Neural cell (in vitro differentiated cells): ENCODE data around the gene SLC29A1. TPM values are rescaled to one million over a fixed set of nuclear protein-coding genes. Genes with fewer than 3 reads are reported as not detected.
"Not testable (repeated sequence)": the region's sequence is repeated elsewhere in the genome, so short reads cannot be mapped to it uniquely, and the experiment has no call there.

Source experiments
- H2AFZ ChIP-seq: fragments of 200-600, 300-800 bp; sonication (generic), shearing (Covaris generic); 2 replicates; pipeline ENCODE4 v1.6.0; 2014; ENCODE audit warnings: low read depth, mild to moderate bottlenecking, antibody characterized with exemption, low read length, moderate library complexity
- H3F3A ChIP-seq: fragments of 200-600 bp; shearing (Covaris generic); 2 replicates; pipeline ENCODE4 v1.6.1; 2016; ENCODE audit warnings: mild to moderate bottlenecking, moderate library complexity, mixed read lengths, antibody characterized with exemption, low read length; ENCODE audit not compliant: insufficient read depth, poor library complexity, severe bottlenecking
- H3K27ac ChIP-seq: fragments of 200-600, 300-800 bp; sonication (generic), shearing (Covaris generic); 2 replicates; pipeline ENCODE4 v1.5.1; 2014; ENCODE audit warnings: mild to moderate bottlenecking, low read length, moderate library complexity
- H3K27me3 ChIP-seq: fragments of 300-800, 200-600 bp; sonication (generic), shearing (Covaris generic); 2 replicates; pipeline ENCODE4 v1.6.0; 2014; ENCODE audit warnings: mild to moderate bottlenecking, low read depth, low read length, moderate library complexity; ENCODE audit not compliant: insufficient read depth
- H3K36me3 ChIP-seq: fragments of 300-800, 200-600 bp; sonication (generic), shearing (Covaris generic); 2 replicates; pipeline ENCODE4 v1.5.1; 2014; ENCODE audit warnings: mild to moderate bottlenecking, antibody characterized with exemption, low read length, moderate library complexity; ENCODE audit not compliant: insufficient read depth
- H3K4me2 ChIP-seq: fragments of 300-800, 200-600 bp; sonication (generic), shearing (Covaris generic); 2 replicates; pipeline ENCODE4 v1.6.0; 2014; ENCODE audit warnings: mild to moderate bottlenecking, low read length
- H3K4me3 ChIP-seq: fragments of 300-800, 200-600 bp; sonication (generic), shearing (Covaris generic); 2 replicates; pipeline ENCODE4 v1.5.1; 2014; ENCODE audit warnings: mild to moderate bottlenecking, low read length, moderate library complexity
- H3K79me2 ChIP-seq: fragments of 200-600 bp; shearing (Covaris generic); replicated peaks from 2 replicates; pipeline ENCODE4 v1.6.0; 2014; ENCODE audit warnings: mild to moderate bottlenecking, low read length, moderate library complexity; ENCODE audit not compliant: insufficient read depth
- H3K9ac ChIP-seq: fragments of 300-800, 200-600 bp; sonication (generic), shearing (Covaris generic); 2 replicates; pipeline ENCODE4 v1.6.1; 2016; ENCODE audit warnings: mild to moderate bottlenecking, low read length, mixed read lengths
- H3K9me2 ChIP-seq: fragments of 200-600 bp; shearing (Covaris generic); 2 replicates; pipeline ENCODE4 v1.6.1; 2016; ENCODE audit warnings: mild to moderate bottlenecking, low read length, mixed read lengths; ENCODE audit not compliant: insufficient read depth
- H3K9me3 ChIP-seq: fragments of 200-600, 300-800 bp; sonication (generic), shearing (Covaris generic); 2 replicates; pipeline ENCODE4 v1.6.1; 2016; ENCODE audit warnings: mild to moderate bottlenecking, mixed run types, low read length, moderate library complexity, mixed read lengths
- H4K20me1 ChIP-seq: fragments of 200-600 bp; shearing (Covaris generic); 2 replicates; pipeline ENCODE4 v1.6.1; 2016; ENCODE audit warnings: mild to moderate bottlenecking, mixed run types; ENCODE audit not compliant: insufficient read depth
- EP300 ChIP-seq: fragments of 450-650 bp; conservative IDR thresholded peaks from 2 replicates; pipeline ENCODE4 v1.6.1; 2014; ENCODE audit warnings: antibody characterized with exemption, mild to moderate bottlenecking, moderate library complexity; ENCODE audit not compliant: poor library complexity, severe bottlenecking
- EZH2 ChIP-seq: fragments of 200-600, 300-800 bp; shearing (Covaris generic), sonication (generic); IDR thresholded peaks from 2 replicates; pipeline ENCODE4 v1.6.1; 2014; ENCODE audit warnings: antibody characterized with exemption, low read length, borderline replicate concordance, mild to moderate bottlenecking; ENCODE audit not compliant: insufficient read depth, poor library complexity, severe bottlenecking
- MXI1 ChIP-seq: fragments of 450-650 bp; conservative IDR thresholded peaks from 2 replicates; pipeline ENCODE4 v1.6.1; 2014; ENCODE audit warnings: antibody characterized with exemption, mild to moderate bottlenecking; ENCODE audit not compliant: poor library complexity, severe bottlenecking
- POLR2AphosphoS5 ChIP-seq: IDR thresholded peaks from 2 replicates; pipeline ENCODE4 v1.6.1; 2012
- RAD21 ChIP-seq: fragments of 450-650 bp; conservative IDR thresholded peaks from 2 replicates; pipeline ENCODE4 v1.6.1; 2014; ENCODE audit warnings: antibody characterized with exemption, mild to moderate bottlenecking, moderate library complexity
- SMC3 ChIP-seq: fragments of 450-650 bp; conservative IDR thresholded peaks from 2 replicates; pipeline ENCODE4 v1.6.1; 2014; ENCODE audit warnings: antibody characterized with exemption, mild to moderate bottlenecking, moderate library complexity; ENCODE audit not compliant: poor library complexity
- TAF1 ChIP-seq: IDR thresholded peaks from 2 replicates; pipeline ENCODE4 v1.6.1; 2012; ENCODE audit warnings: low read depth
- polyA plus RNA-seq: library from polyadenylated mRNA; depleted of rRNA; stranded (reverse); fragments of >200 nt; gene quantifications from 2 replicates; pipeline ENCODE4 v1.2.3, GENCODE V29; 2014
- TF ChIP-seq, protein P1 (sequence below): IDR thresholded peaks from 2 replicates; pipeline ENCODE4 v1.6.1; 2012; ENCODE audit warnings: borderline replicate concordance
- TF ChIP-seq, protein P2 (sequence below): fragments of 450-650 bp; IDR thresholded peaks from 2 replicates; pipeline ENCODE4 v1.5.1; 2014; ENCODE audit warnings: antibody characterized with exemption, mild to moderate bottlenecking, moderate library complexity; ENCODE audit not compliant: poor library complexity, severe bottlenecking

SLC29A1 gene
- polyA plus RNA-seq, 1 donor from 2014 or later = 18.9 TPM

DNA sequence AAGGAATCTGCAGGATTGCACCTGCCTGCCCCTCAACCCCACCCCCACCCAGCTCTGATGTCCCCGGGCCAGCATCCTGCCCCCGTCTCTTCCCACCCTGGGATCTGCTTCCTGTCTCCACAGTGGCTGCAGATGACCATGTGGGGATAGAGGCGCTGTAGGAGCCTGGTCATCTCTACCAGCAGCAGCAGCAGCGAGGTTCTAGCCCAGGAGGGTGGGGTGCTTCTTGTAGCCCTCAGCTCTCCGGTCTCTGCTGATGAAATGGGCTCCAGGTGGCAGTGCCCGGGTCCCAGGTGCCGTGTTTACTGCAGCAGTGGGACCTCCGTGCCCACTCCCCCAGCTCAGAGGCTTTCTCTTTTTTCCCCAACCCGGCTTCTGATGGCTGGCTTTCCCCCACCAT, 39.6 kb upstream of the SLC29A1 start:
- H3K27ac ChIP-seq = no peak overlapping the region
- H3F3A ChIP-seq = no peaks in the 10 kb centered on the region
- H3K36me3 ChIP-seq = no peaks in the 10 kb centered on the region
- H4K20me1 ChIP-seq = no peaks in the 10 kb centered on the region
- H3K9ac ChIP-seq = no peak overlapping the region
- H3K9me2 ChIP-seq = no peaks in the 10 kb centered on the region
- H3K4me3 ChIP-seq = no peak overlapping the region
- H3K4me2 ChIP-seq = no peak overlapping the region
- no peaks in the 10 kb centered on the region for H3K9me3 ChIP-seq
- H3K79me2 ChIP-seq = no peaks in the 10 kb centered on the region
- TF ChIP-seq TAF1 (no peak), EZH2 (no peak), MXI1 (no peak), RAD21 (no peak), SMC3 (no peak), POLR2AphosphoS5 (no peak), EP300 (no peak)
- TF ChIP-seq, protein P1, sequence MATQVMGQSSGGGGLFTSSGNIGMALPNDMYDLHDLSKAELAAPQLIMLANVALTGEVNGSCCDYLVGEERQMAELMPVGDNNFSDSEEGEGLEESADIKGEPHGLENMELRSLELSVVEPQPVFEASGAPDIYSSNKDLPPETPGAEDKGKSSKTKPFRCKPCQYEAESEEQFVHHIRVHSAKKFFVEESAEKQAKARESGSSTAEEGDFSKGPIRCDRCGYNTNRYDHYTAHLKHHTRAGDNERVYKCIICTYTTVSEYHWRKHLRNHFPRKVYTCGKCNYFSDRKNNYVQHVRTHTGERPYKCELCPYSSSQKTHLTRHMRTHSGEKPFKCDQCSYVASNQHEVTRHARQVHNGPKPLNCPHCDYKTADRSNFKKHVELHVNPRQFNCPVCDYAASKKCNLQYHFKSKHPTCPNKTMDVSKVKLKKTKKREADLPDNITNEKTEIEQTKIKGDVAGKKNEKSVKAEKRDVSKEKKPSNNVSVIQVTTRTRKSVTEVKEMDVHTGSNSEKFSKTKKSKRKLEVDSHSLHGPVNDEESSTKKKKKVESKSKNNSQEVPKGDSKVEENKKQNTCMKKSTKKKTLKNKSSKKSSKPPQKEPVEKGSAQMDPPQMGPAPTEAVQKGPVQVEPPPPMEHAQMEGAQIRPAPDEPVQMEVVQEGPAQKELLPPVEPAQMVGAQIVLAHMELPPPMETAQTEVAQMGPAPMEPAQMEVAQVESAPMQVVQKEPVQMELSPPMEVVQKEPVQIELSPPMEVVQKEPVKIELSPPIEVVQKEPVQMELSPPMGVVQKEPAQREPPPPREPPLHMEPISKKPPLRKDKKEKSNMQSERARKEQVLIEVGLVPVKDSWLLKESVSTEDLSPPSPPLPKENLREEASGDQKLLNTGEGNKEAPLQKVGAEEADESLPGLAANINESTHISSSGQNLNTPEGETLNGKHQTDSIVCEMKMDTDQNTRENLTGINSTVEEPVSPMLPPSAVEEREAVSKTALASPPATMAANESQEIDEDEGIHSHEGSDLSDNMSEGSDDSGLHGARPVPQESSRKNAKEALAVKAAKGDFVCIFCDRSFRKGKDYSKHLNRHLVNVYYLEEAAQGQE = no peak
- TF ChIP-seq, protein P2, sequence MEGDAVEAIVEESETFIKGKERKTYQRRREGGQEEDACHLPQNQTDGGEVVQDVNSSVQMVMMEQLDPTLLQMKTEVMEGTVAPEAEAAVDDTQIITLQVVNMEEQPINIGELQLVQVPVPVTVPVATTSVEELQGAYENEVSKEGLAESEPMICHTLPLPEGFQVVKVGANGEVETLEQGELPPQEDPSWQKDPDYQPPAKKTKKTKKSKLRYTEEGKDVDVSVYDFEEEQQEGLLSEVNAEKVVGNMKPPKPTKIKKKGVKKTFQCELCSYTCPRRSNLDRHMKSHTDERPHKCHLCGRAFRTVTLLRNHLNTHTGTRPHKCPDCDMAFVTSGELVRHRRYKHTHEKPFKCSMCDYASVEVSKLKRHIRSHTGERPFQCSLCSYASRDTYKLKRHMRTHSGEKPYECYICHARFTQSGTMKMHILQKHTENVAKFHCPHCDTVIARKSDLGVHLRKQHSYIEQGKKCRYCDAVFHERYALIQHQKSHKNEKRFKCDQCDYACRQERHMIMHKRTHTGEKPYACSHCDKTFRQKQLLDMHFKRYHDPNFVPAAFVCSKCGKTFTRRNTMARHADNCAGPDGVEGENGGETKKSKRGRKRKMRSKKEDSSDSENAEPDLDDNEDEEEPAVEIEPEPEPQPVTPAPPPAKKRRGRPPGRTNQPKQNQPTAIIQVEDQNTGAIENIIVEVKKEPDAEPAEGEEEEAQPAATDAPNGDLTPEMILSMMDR = no peak
- H2AFZ ChIP-seq = no peak overlapping the region
- H3K27me3 ChIP-seq = no peaks in the 10 kb centered on the region

DNA sequence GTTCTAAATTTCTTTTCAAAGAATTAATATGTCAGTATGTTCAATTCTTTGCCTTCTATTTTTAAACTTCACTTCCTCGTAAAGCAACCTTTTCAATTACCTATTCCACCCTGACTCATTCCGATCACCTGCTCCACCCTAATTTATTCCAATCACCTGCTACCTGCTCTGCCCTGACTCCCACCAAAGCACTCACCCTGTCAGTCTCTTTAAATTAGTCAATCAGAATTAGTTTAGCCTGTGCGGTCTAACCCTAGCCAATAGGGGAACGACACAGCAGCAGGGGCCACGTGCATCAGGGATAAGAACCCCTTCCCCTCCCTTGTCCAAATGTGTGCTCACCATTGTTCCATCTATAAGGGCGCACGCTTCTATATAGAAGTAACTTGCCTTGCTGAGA, 38.0 kb upstream of the SLC29A1 start:
- not testable (repeated sequence) for H3K9me3 ChIP-seq, H3K27ac ChIP-seq, H3K27me3 ChIP-seq, H3K79me2 ChIP-seq, H4K20me1 ChIP-seq, H3F3A ChIP-seq, H3K9me2 ChIP-seq, H3K4me3 ChIP-seq, H3K9ac ChIP-seq, H3K36me3 ChIP-seq, H3K4me2 ChIP-seq, H2AFZ ChIP-seq

DNA sequence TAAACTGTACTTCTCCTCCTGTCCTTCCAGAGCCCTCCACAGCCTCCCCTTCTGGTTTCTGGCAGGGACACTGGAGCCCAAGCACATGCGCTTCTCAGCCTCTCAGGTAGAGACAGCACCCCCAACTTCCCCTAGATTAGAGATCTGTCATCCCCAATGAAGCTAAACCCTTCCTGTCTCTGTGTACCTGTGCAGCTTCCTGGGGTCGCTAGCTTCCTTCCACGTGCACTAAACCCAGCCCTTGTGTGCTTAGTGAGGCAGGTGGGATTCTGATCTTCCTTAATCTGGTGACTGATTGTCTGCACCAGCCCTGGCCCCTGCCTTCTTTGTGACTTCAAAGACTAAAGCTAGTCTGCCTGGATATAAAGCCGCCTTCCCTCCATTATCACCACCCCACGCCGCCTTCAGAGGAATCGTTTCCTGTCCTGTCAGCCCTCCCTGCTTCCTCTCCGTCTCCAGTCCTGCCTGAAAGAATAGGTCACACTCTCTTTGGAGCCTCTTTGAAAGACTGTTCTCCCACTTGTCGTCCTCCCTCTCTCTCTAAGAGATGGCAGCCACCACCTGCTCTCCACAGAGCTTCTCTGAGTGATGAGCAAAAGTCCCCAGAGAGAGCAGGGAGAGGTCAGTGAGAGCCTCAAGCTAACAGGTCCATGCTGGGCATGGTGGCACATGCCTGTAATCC, 37.3 kb upstream of the SLC29A1 start:
- Histone ChIP-seq H3K9me2 (no peaks in the 10 kb centered on the region), H3K9ac (no peak overlapping the region), H2AFZ (no peak overlapping the region), H3K27me3 (no peaks in the 10 kb centered on the region), H3K79me2 (no peaks in the 10 kb centered on the region), H3K27ac (no peak overlapping the region), H4K20me1 (no peaks in the 10 kb centered on the region), H3K36me3 (no peaks in the 10 kb centered on the region), H3K4me2 (no peak overlapping the region), H3K9me3 (no peaks in the 10 kb centered on the region), H3K4me3 (no peak overlapping the region), H3F3A (no peaks in the 10 kb centered on the region)
- TF ChIP-seq POLR2AphosphoS5 = no peak
- TF ChIP-seq, protein P2 = no peak
- TF ChIP-seq TAF1 = no peak
- TF ChIP-seq MXI1 = no peak
- no peak for TF ChIP-seq EP300
- TF ChIP-seq SMC3 = no peak
- TF ChIP-seq RAD21 = no peak
- no peak for TF ChIP-seq EZH2
- TF ChIP-seq, protein P1 = no peak
